ENCODE results near the gene APOBEC2.

The APOBEC2 gene

DNA sequence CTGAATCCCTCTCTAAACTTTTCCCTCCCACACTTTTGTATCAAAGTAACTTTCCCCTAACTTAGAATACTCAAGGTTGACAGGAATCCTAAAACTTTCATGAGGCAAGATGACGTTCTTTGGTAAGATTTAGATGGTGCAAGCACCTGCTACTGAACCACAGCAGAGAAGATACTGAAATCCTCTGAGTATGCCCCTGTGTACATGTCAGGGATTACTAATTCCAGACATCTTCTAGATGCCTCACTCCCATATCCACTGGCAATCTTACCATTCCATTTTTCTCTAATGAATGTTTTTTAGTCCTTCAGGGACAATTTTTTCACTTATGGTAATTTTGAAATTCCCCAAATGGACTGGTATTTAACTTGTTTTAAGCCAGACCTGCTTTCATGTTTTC lies 9.1 kb downstream of the APOBEC2 start:
- DNase-seq = no peak

DNA sequence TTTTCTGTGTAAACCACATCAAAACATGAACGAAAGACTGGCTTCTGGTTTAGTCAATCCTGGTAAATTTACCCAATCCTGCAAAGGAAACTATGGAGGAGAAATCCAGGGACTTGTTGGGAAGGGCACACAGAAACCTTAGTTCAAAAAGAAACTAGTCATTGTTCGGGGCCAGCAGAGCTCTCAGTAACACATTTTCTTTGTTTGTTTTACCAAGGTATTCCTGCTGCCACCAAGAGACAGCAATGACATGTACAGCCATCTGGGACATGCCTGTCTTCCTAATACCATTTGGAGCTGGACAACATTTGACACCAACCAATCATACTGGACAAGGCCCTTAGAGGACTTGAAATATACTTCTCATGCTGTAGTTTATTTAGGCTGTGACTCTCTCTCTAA lies 10.9 kb downstream of the APOBEC2 start:
- no peak for DNase-seq

DNA sequence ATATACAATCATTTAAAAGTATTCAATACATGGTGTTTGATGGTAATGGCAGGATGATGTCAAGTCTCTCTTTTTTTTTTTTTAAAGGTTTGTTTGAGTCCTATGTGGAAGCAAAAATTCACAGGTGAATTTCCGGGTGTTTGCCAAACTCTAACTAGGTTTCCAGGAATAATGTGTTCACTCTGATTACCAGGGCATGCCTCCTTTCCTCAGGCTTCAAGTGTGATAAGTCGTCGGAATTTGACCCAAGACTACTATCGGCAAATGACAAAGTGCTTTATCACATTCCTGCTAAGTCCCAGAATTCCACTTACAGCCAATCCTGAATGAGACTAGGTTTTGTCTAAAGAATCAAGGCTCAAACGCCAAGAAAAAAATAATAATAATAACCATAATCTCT lies 11.8 kb downstream of the APOBEC2 start:
- DNase-seq = no peak

DNA sequence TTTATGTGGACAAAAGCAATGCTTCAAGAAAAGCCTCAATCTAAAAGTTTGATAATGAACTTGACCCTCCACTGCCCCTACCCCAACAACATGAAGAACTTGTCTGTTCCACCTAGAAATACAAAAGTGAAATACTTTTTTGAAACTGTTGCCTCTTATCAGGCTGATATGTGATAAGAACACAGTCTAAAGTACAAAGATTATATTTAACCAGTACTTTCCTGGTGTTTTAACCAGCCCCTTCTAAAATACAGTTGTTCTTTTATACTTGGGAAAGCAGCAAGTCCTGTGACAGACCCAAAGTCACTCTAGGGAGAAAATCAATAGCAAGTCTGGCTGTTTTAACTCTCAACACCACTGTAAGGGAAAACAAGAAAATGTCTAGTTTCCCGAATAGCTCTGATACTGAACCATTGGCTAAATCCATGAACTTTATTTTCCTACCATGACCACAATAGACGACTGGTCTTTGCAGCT lies 12.6 kb downstream of the APOBEC2 start:
- DNase-seq = no peak

DNA sequence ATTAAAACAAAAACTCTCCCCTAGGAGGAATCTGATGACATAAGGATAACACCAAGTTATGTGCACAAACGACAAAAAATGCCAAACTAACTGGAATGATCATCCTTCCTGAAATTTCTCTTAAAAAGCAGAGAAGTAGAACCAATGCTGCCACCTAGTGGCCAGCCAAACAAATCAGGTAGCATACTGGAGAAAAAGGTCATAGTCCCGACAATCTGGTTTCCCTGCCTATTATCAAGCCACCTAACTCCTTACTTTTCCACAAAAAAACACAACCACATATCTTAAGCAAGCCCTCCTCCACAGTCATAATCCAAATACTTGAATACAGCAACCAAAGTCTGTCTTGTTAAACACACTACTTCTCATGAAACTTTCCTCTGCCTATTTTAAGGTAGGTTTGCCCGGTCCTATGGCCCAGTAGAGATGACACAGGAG lies 13.9 kb downstream of the APOBEC2 start:
- DNase-seq = peak; percentile 55

DNA sequence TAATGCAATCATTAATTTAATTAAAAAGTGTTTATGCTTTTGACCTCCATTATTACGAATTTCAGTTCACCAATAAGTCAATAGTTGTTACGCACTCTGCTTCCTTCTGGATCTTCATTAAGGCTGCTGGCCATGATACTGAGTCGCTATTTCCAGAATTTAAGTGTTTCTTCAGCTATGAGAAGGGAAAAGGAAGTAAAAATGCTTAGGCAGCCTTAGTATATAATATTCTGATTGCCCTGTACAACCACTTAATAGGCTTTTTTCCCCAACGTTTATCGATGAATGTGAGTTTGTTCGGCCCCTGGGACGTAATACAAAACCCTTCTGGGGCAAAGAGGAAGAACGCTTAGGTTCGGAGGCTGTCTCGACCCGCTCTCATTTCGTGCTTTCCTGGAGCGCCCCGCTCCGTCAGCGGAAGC lies 18.5 kb downstream of the APOBEC2 start:
- DNase-seq = peak; percentile 75

DNA sequence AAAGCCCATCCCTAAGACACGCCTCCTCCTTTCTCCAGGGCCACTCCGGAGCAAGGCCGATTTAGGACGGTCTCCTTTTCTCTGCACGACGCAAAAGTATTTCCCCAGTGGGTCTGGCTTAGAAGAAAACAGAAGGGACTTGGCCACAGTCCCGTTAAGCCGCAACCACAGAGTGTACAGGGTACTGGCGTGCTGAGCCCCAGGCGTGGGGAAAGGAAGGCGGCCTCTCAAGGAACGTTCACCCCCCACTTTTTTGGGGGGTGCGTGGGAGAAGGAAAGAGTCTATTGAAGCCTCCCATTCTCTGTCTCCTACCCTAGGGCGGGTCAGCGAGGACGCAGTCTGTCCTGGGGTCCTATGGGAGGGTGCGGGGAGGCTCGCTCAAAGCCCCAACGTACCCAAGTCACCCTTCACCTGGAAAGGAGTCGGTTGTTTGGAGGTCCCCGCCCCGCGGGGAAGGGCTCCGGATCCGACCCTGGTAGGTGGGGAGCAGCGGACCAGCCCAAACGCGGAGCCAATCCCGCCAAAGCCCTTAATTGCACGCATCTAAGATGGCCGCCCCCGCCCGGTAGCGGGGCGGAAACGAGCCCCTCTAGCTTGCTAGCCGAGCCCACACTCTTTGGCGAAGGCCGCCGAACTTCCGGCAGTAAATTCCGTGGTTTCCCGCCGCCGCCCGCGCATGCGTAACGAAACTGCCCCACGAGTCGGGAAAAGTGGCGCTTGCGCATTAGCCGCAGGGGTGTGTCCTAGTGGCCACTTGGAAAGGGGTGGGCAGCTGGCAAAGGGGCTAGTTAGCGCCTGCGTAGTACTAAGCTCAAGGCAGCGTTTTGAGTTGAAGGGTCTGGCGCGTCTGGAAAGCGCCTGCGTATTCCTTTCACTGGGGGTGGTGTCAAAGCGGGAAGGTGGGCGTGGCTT lies 19.2 kb downstream of the APOBEC2 start, which contains the start of gene OARD1:
Gene OARD1 (minus strand): TSS at position 434 of the 913 bp plus-strand sequence. CDS start 722 bp downstream, outside the sequence.
- DNase-seq = peak; percentile 99

DNA sequence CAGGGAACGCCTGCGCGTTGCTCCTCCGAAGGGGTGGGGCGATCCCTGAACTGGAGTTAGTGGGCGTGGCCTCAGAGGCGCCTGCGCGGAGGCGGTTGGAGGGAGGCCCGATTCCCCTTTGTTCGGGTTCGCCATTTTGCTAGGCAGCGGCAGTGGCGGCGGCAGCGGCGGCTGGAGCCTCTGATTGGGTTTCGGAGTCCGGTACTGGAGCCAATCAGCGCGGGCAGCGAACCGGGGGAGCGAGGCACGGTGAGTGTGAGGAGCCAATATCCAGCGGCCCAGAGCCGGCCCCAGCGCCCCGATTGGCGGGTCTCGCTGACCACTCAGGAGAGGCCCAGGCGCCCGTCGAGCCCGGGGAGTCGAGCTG lies 19.8 kb downstream of the APOBEC2 start, which contains the start of gene NFYA:
Gene NFYA (plus strand): TSS at position 139 of the 367 bp plus-strand sequence. CDS start 6,116 bp downstream, outside the sequence.
- DNase-seq = peak; percentile 99

DNA sequence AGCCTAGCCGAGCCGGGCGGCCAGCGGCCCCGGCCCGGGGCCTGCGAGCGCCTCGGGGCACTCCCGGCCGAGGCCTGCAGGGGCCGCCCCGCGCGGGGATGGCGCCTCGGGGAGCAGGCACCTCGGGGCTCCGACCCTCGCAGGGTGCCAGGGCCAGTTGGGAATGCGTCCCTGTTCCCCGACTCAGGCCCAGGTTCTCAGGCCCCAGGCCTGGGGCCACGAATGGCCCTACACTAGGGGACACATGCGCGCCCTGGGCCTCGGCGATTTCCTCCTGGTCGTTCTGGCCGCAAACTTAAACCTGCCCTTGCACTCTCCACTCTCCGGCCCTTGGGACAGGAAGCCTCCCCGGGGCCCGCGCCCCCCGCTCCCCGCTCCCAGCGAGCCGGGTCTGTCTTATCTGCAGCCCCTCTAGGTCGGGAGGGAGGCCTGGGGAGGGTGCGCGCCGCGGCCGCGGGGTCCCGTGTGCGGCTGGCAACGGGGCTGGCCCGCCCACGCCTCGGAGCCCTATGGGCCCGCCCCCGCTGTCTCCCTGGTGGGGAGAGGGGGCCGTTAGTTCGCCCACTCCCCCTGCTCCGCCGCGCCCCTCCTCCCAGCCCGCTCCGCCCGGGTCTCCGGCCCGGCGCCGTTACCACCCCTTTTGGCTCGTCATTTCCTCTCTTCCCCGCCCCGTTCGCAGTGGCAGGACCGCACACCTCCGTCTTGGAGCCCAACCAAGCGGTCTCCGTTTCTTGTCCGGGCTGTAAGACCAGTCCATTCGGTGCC lies 20.4 kb downstream of the APOBEC2 start:
- peak; percentile 62 for DNase-seq

DNA sequence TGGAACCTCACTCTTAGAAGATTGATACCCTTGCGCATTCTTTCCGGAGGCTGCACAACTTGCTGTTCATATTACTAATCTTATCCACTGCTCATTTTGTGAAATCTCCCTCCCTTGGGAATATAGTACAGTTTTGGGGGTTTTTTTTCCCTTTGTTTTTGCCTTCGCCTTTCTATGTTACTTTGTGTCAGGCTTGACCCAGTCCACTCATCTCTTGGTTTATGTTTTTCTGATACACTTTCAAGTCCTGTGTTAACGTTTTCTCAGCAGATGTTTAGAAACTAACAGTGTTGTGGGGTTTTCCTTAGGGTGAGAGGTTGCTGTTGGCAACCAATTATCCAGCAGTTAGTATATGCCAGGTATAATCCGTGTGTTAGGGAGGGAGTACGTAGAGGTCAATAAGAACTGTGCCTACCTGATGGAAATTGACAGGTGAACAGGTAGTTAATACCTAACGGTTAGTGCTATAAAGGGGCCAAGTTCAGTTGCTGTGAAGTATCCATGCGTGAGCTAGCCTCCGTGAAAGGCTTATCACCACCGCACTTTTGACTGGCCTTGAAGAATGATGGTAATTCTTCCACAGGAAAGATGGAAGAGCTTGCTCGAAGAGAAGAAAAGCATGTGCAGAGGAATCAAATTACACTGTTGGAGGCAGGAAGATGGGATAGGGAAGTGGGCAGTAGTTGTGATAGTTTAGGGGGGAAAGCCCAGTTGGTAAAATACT lies 21.1 kb downstream of the APOBEC2 start:
- peak; percentile 63 for DNase-seq

DNA sequence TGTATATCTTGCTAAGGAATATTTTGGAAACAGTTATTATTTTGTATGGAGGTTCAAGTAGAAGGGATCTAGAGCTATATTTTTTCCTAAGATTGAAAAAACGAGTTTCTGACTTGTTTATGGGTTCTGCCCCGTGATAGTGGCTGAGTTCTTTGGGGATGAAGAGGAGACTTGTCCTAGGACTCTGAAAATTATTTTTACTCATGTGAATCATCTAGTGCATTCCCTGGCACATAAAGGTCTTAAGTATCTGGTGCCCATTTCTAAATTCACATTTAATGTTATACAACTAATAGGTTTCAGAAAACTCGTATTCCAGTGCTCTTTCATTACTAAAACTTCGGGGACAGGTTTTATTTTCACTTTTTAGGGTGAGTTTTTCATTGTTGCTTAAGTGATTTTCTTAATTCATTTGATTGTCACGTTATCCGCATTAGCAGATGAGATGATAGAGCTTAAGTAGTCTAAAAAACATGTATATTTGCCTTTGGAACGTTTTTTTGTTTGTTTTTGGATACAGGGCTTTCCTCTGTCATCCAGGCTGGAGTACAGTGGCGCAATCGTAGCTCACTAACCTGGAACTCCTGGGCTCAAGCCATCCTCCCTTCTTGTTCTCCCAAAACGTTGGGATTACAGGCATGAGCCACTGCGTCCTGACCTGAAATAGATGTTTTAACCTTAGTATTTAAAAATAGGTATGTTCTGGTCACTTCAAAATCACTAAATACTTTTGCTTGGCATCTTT lies 21.9 kb downstream of the APOBEC2 start:
- DNase-seq = no peak

DNA sequence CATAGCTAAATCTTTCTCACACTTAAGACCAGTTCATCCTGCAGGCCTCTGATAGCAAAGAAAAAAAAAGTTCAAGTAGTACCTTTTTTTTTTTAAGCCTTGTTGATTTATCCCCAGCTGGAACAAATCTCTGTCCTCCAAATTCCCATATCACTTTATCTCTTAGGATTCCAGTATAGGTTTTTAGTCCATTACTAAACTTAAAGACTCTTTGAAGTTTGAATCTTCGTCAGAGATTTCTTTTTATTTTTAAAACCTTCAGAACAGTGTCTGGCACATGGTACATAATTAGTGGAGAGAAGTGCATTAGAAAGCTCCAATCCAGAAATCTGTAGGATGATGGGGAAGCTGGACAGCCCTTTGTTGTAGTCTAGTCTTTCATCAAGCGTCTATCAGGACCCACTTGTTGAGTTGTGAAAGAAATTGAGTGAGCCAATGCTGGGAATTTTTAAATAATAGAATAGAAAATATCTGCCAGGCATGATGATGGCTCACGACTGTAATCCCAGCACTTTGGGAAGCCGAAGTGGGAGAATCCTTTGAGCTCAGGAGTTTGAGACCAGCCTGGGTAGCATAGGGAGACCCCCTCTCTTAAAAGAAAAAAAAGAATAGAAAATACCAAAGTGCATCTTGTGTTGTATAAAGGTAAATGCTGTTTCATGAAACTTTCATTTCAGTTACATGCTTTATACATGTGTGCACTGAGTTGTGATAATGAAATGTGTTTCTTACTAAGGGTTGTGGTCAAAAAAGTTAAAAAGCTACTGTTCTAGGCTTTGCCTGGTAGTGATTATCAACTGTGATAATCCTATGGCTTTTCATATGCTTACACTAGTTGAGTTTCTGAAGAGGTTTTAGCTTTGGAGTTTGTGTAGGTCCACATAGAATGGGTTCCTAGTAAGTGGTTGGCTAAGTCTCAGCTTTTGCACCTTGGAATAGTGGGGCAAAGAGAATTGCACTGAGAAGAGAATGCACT lies 22.9 kb downstream of the APOBEC2 start:
- DNase-seq = no peak

DNA sequence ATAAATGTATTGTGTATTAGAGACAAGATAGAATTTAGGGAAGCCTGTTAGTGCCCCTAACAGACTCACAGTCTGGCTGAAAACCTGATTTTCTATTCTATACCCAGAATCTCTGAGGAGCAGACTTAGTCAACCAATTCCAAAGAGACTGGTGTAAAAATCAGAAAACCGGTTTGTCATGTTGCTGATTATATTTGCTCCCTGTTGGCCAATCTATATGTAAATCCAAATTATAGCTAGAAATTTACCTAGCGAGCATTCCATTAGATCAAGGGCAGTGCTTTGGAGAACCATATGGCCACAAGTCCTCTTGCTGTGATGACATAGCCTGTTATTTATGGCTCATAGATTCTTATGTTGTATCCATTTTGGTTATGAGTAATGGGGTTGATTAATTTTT lies 24.5 kb downstream of the APOBEC2 start:
- no peak for DNase-seq

DNA sequence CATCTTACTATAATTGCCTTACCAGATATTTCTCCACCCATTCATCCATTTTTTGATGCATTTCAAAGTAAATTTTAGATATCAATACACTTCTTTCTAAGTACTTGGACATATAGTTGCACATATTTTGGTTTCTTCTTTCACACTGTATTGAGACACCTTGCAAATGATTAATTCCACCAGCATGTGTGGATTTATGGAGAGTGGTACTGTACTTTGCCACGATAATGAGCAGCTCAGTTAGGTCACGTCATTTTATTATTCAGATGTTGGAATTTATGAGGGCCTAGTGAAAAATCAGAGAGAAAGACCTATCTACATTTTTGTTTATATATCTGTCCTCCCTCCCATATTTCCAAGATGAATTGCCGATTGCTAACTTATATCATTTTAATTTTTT lies 25.1 kb downstream of the APOBEC2 start:
- no peak for DNase-seq

DNA sequence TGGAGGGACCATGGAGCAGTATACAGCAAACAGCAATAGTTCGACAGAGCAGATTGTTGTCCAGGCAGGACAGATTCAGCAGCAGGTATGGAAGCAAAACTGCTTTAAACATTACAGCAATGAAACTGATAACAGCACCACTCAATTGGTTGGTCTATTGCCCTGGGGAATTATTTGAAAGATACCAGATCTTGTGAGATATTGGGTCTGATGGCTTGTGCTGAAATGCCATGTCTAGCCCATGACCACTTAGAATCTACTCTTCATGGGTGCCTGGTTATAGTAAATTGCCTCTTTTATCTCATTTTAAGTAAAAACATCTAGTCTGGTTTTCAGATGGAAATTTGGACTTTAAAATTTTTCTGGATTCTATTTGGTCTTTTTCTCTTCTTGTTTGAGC lies 26.1 kb downstream of the APOBEC2 start:
- no peak for DNase-seq

DNA sequence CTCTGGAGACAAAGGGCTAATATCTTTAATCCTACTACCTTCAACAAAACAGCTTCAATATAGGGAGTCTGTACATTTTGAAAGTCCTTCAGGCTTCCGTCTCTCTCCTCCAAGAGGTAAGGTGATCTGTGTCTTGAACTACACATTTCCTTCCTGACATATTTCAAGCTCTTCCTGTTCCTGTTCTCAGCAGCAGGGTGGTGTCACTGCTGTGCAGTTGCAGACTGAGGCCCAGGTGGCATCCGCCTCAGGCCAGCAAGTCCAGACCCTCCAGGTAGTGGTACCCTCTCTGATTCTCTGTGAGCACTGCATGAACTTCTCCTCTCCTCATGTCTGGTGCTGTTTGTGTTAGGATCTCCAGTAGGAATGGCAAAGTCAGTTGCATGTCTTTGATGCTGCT lies 27.6 kb downstream of the APOBEC2 start:
- no peak for DNase-seq

DNA sequence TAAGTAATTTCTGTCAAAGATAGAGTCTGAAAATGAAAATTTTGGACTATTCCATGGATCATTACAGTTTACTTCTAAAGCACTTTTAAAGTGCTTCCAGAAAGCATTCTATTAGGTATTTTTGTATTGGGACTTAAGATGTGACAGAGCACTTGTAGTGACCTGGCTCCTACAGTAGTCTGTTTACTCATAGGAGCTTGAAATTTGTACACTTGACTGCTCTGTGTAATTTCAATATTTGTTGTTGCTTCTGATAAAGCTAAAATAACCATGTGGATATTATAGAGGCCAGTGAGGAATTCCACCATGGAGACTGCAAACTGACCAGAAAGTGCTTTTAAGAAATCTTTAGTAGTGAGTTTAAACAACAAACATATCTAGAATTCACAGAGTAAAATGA lies 30.1 kb downstream of the APOBEC2 start:
- no peak for DNase-seq

DNA sequence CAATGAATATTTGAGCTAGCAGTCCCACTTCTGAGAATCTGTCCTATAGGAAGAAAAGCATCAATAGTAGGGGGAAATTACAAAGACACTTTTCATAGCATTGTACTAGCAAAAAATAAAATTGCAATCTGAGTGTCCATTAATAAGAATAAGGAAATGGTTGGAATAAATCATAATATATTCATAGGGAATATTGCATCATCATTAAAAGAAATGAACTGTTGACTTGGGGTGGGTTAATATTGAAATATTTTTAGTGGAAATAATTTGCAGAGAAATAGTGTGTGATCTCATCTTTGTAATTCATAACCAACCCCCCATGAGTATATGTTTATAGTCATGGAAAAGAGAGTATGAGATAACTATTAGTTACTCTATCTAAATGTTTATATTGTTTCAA lies 32.2 kb downstream of the APOBEC2 start:
- DNase-seq = no peak

DNA sequence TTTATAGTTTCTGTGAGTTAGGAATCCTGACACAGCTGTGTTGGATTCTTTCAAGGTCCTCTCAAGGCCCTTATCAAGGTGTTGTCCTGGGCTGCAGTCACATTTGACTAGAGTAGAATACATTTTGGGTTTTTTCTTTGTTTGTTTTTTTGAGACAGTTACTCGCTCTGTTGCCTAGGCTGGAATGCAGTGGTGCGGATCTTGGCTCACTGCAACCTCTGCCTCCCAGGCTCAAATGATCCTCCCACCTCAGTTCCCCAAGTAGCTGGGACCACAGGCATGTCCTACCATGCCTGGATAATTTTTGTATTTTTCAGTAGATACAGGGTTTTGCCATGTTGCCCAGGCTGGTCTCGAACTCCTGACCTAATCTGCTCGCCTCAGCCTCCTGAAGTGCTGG lies 35.4 kb downstream of the APOBEC2 start:
- no peak for DNase-seq

DNA sequence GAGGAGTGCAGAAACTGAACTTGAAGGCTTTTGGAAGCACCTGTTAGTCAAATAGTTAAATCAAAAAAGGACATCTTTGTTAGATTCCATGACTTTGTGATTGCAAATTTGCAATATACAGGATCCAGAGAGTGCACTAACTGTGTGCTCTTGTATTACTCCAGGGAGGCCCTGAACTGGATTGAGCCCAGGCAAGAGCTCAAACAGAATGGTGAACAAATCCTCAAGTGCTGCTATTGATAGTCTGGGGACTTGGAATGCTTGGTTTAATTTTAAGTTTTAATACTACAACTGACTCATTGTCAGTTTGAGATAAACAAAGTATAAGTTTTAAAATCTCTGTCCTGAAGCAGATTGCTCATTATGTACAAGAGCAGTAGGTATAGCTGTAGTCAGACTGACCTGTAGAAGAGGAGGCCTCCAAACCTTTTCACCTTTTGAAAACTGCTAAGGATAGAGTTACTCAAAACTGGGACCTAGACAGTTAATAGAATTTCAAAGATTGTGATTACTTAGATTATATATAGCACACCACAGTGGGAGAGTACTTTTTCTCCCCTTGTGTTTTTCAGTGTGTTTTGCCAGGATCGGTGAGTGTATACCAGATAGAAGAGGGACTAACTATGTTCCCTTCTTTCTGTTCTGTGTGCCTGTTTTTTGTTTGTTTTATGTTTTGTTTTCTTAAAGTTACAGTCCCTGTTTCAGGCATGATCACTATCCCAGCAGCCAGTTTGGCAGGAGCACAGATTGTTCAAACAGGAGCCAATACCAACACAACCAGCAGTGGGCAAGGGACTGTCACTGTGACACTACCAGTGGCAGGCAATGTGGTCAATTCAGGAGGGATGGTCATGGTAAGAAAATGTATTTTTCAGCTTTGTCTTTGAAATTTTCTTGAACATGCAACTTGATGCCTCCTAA lies 38.1 kb downstream of the APOBEC2 start:
- no peak for DNase-seq

Measured in NCI-H2029 treated with DMSO at 0.1 percent for 48 hours (cell line).